SU-DHL-6 (cell line): ENCODE data around the gene ZNF662.

Experiments used
- H2AFZ ChIP-seq: fragments of 200-600 bp; sonication (generic); 2 replicates; pipeline ENCODE4 v1.6.1; 2014; ENCODE audit warnings: low read depth, mild to moderate bottlenecking, moderate library complexity, mixed read lengths, antibody characterized with exemption, low read length; ENCODE audit not compliant: severe bottlenecking
- H3F3A ChIP-seq: fragments of 200-600 bp; shearing (Covaris generic); 2 replicates; pipeline ENCODE4 v1.6.0; 2016; ENCODE audit warnings: antibody characterized with exemption, mild to moderate bottlenecking; ENCODE audit not compliant: insufficient read depth
- H3K27ac ChIP-seq: fragments of 200-600 bp; sonication (generic); 2 replicates; pipeline ENCODE4 v1.5.1; 2016; ENCODE audit warnings: low read depth, mild to moderate bottlenecking, low read length, moderate library complexity, mixed read lengths
- H3K27me3 ChIP-seq: fragments of 200-600 bp; sonication (generic), shearing (Covaris generic); 2 replicates; pipeline ENCODE4 v1.6.0; 2014; ENCODE audit warnings: mild to moderate bottlenecking, low read length
- H3K36me3 ChIP-seq: fragments of 200-600 bp; sonication (generic); 2 replicates; pipeline ENCODE4 v1.6.1; 2014; ENCODE audit warnings: mild to moderate bottlenecking, low read length, mixed read lengths
- H3K4me2 ChIP-seq: fragments of 300-600, 200-600 bp; shearing (Covaris generic), sonication (generic); 2 replicates; pipeline ENCODE4 v1.6.0; 2014; ENCODE audit warnings: low read length, low read depth, mild to moderate bottlenecking; ENCODE audit not compliant: poor library complexity, severe bottlenecking
- H3K4me3 ChIP-seq: fragments of 200-600 bp; sonication (generic); 2 replicates; pipeline ENCODE4 v1.5.1; 2014; ENCODE audit warnings: antibody characterized with exemption, low read length, mild to moderate bottlenecking, mixed read lengths; ENCODE audit not compliant: insufficient read depth, poor library complexity, severe bottlenecking
- H3K79me2 ChIP-seq: fragments of 200-600 bp; sonication (generic); 2 replicates; pipeline ENCODE4 v1.6.1; 2014; ENCODE audit warnings: mild to moderate bottlenecking, low read length, moderate library complexity; ENCODE audit not compliant: insufficient read depth
- H3K9ac ChIP-seq: fragments of 200-600 bp; sonication (generic); 2 replicates; pipeline ENCODE4 v1.7.0; 2014; ENCODE audit warnings: mild to moderate bottlenecking, low read length
- H3K9me2 ChIP-seq: fragments of 200-600 bp; sonication (generic); replicated peaks from 2 replicates; pipeline ENCODE4 v1.6.1; 2014; ENCODE audit warnings: low read length; ENCODE audit not compliant: insufficient read depth
- H3K9me3 ChIP-seq: fragments of 200-600 bp; sonication (generic); 2 replicates; pipeline ENCODE4 v1.6.1; 2014; ENCODE audit warnings: low read length, mixed read lengths; ENCODE audit not compliant: insufficient read depth
- H4K20me1 ChIP-seq: fragments of 200-600 bp; sonication (generic); 2 replicates; pipeline ENCODE4 v1.6.1; 2014; ENCODE audit warnings: low read depth, mild to moderate bottlenecking, antibody characterized with exemption, low read length, moderate library complexity, mixed read lengths
- EZH2phosphoT487 ChIP-seq: fragments of 200-600 bp; sonication (generic), shearing (Covaris generic); conservative IDR thresholded peaks from 2 replicates; pipeline ENCODE4 v1.6.1; 2018; ENCODE audit warnings: mild to moderate bottlenecking, antibody characterized with exemption, low read length, moderate library complexity, mixed read lengths
- TF ChIP-seq, protein P1 (sequence below): fragments of 200-600 bp; sonication (generic); IDR thresholded peaks from one replicate; pipeline ENCODE4 v1.5.1; 2017; ENCODE audit warnings: antibody characterized with exemption, mild to moderate bottlenecking, low read length, moderate library complexity; ENCODE audit not compliant: insufficient read depth, poor library complexity, severe bottlenecking

The ZNF662 gene

DNA sequence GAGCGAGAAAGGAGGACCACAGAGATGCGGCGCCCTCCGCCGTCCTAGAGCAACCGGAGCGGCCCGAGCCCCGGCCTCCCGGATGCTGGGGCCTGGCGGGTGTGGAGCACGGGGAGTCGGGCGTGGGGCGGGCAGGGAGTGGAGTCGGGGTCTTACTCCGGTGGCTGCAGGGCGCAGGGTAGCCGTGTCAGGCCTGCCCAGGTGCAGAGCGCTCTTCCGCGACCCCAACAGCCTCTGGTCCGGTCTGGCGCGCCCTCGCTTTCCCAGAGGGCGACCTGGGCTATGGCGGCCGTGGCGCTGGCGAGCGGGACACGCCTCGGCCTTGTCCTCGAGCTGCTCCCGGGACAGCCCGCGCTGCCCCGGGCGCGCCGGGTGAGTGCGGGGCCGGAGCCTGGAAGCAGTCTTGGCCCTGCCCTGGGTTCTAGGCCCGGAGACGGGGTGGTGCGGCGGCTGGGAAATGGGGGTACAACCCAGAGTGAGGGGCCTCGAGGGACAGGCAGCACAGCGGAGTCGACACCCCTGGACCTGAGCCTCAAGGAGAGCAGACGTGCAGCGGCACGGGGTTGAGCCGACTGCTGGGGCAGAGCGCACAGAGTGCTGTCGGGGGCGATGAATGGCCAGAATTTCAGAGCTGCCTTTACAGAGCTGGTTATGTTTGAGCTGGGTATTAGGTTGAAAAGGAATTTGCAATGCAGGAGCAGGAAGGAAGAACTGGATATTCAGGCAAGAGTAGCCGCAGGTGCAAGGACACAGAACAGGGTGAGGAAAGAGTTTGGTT, at the start of gene ZNF662:
Gene ZNF662, plus strand, starts transcription at position 73 of the 778 bp plus-strand sequence. CDS start 1,973 bp downstream, outside the sequence.
- Histone ChIP-seq H3K9ac (no peak within 1 kb of the TSS), H3F3A (no peaks in the 10 kb centered on the region), H2AFZ (no peak within 1 kb of the TSS), H3K4me3 (no peak within 1 kb of the TSS), H4K20me1 (no peaks in the 10 kb centered on the region), H3K9me2 (no peaks in the 10 kb centered on the region), H3K4me2 (no peak within 1 kb of the TSS), H3K27ac (no peak within 1 kb of the TSS), H3K36me3 (no peaks in the 10 kb centered on the region), H3K9me3 (no peaks in the 10 kb centered on the region), H3K27me3 (no peaks in the 10 kb centered on the region), H3K79me2 (no peaks in the 10 kb centered on the region)
- no peak for TF ChIP-seq EZH2phosphoT487
- TF ChIP-seq, protein P1, sequence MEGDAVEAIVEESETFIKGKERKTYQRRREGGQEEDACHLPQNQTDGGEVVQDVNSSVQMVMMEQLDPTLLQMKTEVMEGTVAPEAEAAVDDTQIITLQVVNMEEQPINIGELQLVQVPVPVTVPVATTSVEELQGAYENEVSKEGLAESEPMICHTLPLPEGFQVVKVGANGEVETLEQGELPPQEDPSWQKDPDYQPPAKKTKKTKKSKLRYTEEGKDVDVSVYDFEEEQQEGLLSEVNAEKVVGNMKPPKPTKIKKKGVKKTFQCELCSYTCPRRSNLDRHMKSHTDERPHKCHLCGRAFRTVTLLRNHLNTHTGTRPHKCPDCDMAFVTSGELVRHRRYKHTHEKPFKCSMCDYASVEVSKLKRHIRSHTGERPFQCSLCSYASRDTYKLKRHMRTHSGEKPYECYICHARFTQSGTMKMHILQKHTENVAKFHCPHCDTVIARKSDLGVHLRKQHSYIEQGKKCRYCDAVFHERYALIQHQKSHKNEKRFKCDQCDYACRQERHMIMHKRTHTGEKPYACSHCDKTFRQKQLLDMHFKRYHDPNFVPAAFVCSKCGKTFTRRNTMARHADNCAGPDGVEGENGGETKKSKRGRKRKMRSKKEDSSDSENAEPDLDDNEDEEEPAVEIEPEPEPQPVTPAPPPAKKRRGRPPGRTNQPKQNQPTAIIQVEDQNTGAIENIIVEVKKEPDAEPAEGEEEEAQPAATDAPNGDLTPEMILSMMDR = no peak

DNA sequence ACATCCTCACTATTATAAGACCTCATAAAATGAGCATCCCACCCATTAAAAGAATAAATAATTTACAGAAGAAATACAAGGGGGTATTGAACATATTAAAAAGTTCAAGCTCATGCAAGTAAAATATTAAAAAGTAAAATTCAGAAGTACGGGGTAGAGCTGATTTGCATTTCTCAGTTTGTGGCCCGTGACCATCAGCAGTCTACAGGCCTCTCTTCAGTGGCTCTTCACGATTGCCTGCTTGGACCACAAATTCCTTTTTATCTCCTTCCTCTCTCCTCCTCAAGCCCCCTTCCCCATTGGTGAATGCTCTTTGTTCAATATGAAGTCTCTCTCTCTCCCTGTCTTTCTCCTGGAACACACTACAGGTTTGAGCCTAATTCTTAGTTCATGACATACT, 49.4 kb upstream of the ZNF662 start:
- Histone ChIP-seq H4K20me1 (no peaks in the 10 kb centered on the region), H3K9me2 (no peaks in the 10 kb centered on the region), H3K4me3 (no peak overlapping the region), H3K9ac (no peak overlapping the region), H3K4me2 (no peak overlapping the region), H3K36me3 (no peaks in the 10 kb centered on the region), H3K27me3 (no peaks in the 10 kb centered on the region), H3F3A (no peaks in the 10 kb centered on the region), H3K9me3 (no peaks in the 10 kb centered on the region), H3K79me2 (no peaks in the 10 kb centered on the region), H3K27ac (no peak overlapping the region), H2AFZ (no peak overlapping the region)
- TF ChIP-seq EZH2phosphoT487 = no peak
- TF ChIP-seq, protein P1 = no peak

DNA sequence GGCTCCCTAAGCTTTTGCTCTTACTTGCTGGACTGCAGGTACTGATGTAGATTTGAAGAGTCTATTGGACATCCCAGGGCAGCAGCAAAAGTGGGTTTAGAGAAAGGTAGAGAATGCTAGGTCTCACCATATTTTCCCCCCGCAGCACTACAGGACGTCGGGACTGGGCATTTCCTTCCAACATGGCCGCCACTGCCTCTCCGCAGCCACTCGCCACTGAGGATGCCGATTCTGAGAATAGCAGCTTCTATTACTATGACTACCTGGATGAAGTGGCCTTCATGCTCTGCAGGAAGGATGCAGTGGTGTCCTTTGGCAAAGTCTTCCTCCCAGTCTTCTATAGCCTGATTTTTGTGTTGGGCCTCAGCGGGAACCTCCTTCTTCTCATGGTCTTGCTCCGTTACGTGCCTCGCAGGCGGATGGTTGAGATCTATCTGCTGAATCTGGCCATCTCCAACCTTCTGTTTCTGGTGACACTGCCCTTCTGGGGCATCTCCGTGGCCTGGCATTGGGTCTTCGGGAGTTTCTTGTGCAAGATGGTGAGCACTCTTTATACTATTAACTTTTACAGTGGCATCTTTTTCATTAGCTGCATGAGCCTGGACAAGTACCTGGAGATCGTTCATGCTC, 41.5 kb upstream of the ZNF662 start:
- H3K79me2 ChIP-seq = no peaks in the 10 kb centered on the region
- H3K4me2 ChIP-seq = no peak overlapping the region
- H3F3A ChIP-seq = no peaks in the 10 kb centered on the region
- H3K9me3 ChIP-seq = no peaks in the 10 kb centered on the region
- H3K4me3 ChIP-seq = no peak overlapping the region
- no peak overlapping the region for H3K9ac ChIP-seq
- no peak overlapping the region for H2AFZ ChIP-seq
- H3K27me3 ChIP-seq = no peaks in the 10 kb centered on the region
- no peak overlapping the region for H3K27ac ChIP-seq
- H4K20me1 ChIP-seq = no peaks in the 10 kb centered on the region
- TF ChIP-seq, protein P1 = no peak
- no peak for TF ChIP-seq EZH2phosphoT487
- H3K36me3 ChIP-seq = no peaks in the 10 kb centered on the region
- H3K9me2 ChIP-seq = no peaks in the 10 kb centered on the region
